ENCODE measurements around the gene MED20.

- TF ChIP-seq CTCF (IDR thresholded peaks at IDR 0.05) (no peak), POLR2A (IDR thresholded peaks at IDR 0.05) (no peak)
These were observed 34.5 kb upstream of the MED20 start for GRCh38 chr6:41955412-41955811.

Data from heart left ventricle (tissue), 13 donors.